SK-N-SH (cell line): ENCODE data around the gene GALNT18. TPM values are rescaled to one million over a fixed set of nuclear protein-coding genes. Genes with fewer than 3 reads are reported as not detected.

ENCODE experiments used
- CTCF ChIA-PET: fragments of 300-600, 350-600 bp; formaldehyde crosslinking; extraction: SDS; loops from one replicate; lab custom pipeline; 2021; lab: Yijun Ruan, JAX
- POLR2A ChIA-PET: fragments of 350-600 bp; sonication (Branson Sonifier 250); formaldehyde crosslinking; extraction: SDS; loops from one replicate; lab custom pipeline; 2020; ENCODE audit warnings: antibody characterized with exemption, inconsistent platforms; lab: Yijun Ruan, JAX
- DNase-seq: peaks from one replicate; pipeline ENCODE4 v3.0.0; 2012
- H2AFZ ChIP-seq: fragments of 200-600 bp; sonication (generic); 2 replicates; pipeline ENCODE4 v1.8.1; 2016; ENCODE audit warnings: antibody characterized with exemption, mild to moderate bottlenecking, low read depth
- H3F3A ChIP-seq: fragments of 200-600 bp; sonication (generic); replicated peaks from 2 replicates; pipeline ENCODE3; 2016; ENCODE audit warnings: antibody characterized with exemption, mild to moderate bottlenecking; ENCODE audit not compliant: insufficient read depth
- H3K27ac ChIP-seq, 2 experiments: fragments of 200-500 bp in 1 of 2; fragments of 200-600 bp in 1 of 2; sonication (Bioruptor generic) in 1 of 2; sonication (generic), shearing (Covaris generic) in 1 of 2; 2 replicates each; pipeline versions ENCODE4 v1.5.1 to v1.6.1; 2014 to 2016; ENCODE audit warnings: low read depth in 2 of 2, inconsistent platforms in 1 of 2, low read length in 1 of 2, mild to moderate bottlenecking in 1 of 2, mixed read lengths in 1 of 2
- H3K27me3 ChIP-seq: fragments of 200-600 bp; sonication (generic), shearing (Covaris generic); 2 replicates; pipeline ENCODE4 v1.6.1; 2016; ENCODE audit warnings: mixed run types; ENCODE audit not compliant: insufficient read depth
- H3K36me3 ChIP-seq, 2 experiments: fragments of 200-500 bp in 1 of 2; fragments of 200-600 bp in 1 of 2; sonication (Bioruptor generic) in 1 of 2; sonication (generic) in 1 of 2; replicated peaks in 1 of 2; 2 replicates each; pipeline versions ENCODE3 to v1.5.1; 2014 to 2016; ENCODE audit warnings: low read length in 1 of 2, mild to moderate bottlenecking in 1 of 2; ENCODE audit not compliant: insufficient read depth in 2 of 2, control insufficient read depth in 1 of 2
- H3K4me1 ChIP-seq, 2 experiments: fragments of 200-500 bp in 1 of 2; fragments of 200-600 bp in 1 of 2; sonication (Bioruptor generic) in 1 of 2; sonication (generic), shearing (Covaris generic) in 1 of 2; 2 replicates each; pipeline versions ENCODE4 v1.5.1 to v1.6.1; 2014 to 2016; ENCODE audit warnings: low read depth in 1 of 2, low read length in 1 of 2, mixed run types in 1 of 2; ENCODE audit not compliant: insufficient read depth in 2 of 2, control insufficient read depth in 1 of 2
- H3K4me2 ChIP-seq: fragments of 200-600 bp; sonication (generic), shearing (Covaris generic); 2 replicates; pipeline ENCODE4 v1.6.1; 2017; ENCODE audit warnings: mixed run types
- H3K4me3 ChIP-seq, 2 experiments: fragments of 200-500 bp in 1 of 2; fragments of 200-600 bp in 1 of 2; sonication (Bioruptor generic) in 1 of 2; sonication (generic), shearing (Covaris generic) in 1 of 2; 2 replicates each; pipeline versions ENCODE4 v1.5.1 to v1.8.1; 2014 to 2016; ENCODE audit warnings: low read depth in 2 of 2, inconsistent platforms in 1 of 2, low read length in 1 of 2, mild to moderate bottlenecking in 1 of 2, mixed read lengths in 1 of 2, moderate library complexity in 1 of 2
- H3K79me2 ChIP-seq: fragments of 200-600 bp; sonication (generic); 2 replicates; pipeline ENCODE4 v1.8.1; 2017; ENCODE audit warnings: mild to moderate bottlenecking; ENCODE audit not compliant: insufficient read depth
- H3K9ac ChIP-seq: fragments of 200-600 bp; sonication (generic); 2 replicates; pipeline ENCODE4 v1.6.1; 2017; ENCODE audit warnings: mixed run types
- H3K9me2 ChIP-seq: fragments of 200-600 bp; sonication (generic); 2 replicates; pipeline ENCODE4 v1.6.1; 2017; ENCODE audit warnings: mixed run types
- H3K9me3 ChIP-seq: fragments of 200-600 bp; sonication (generic); 2 replicates; pipeline ENCODE4 v1.6.1; 2017; ENCODE audit warnings: mixed run types, mild to moderate bottlenecking, moderate library complexity
- H4K20me1 ChIP-seq: fragments of 200-600 bp; sonication (generic); 2 replicates; pipeline ENCODE4 v1.6.1; 2017; ENCODE audit warnings: mild to moderate bottlenecking, mixed run types; ENCODE audit not compliant: insufficient read depth
- CHD2 ChIP-seq: fragments of 150-350 bp; IDR thresholded peaks from 2 replicates; pipeline ENCODE4 v1.6.1; 2018; ENCODE audit warnings: low read length; ENCODE audit not compliant: partially characterized antibody
- CTCF ChIP-seq: fragments of 200-600 bp; sonication (generic); IDR thresholded peaks from 2 replicates; pipeline ENCODE4 v1.6.1; 2017; ENCODE audit warnings: antibody characterized with exemption, mild to moderate bottlenecking, moderate library complexity
- ELF1 ChIP-seq: IDR thresholded peaks from 2 replicates; pipeline ENCODE4 v1.4.0; 2012
- EP300 ChIP-seq, 2 experiments: IDR thresholded peaks; 2 replicates each; pipeline versions ENCODE4 v1.4.0 to v1.6.1; 2012; ENCODE audit warnings: borderline replicate concordance in 1 of 2, low read depth in 1 of 2, low read length in 1 of 2
- FOXJ3 ChIP-seq: sonication (generic); formaldehyde crosslinking; IDR thresholded peaks from 2 replicates; pipeline ENCODE4 v1.5.1; 2020; ENCODE audit warnings: mild to moderate bottlenecking, missing genetic modification reagents
- GATA2 ChIP-seq: sonication (generic); formaldehyde crosslinking; IDR thresholded peaks from 2 replicates; pipeline ENCODE4 v1.5.0; 2020; ENCODE audit warnings: mild to moderate bottlenecking, missing genetic modification reagents
- JUND ChIP-seq: IDR thresholded peaks from 2 replicates; pipeline ENCODE4 v1.4.0; 2012
- MAX ChIP-seq: IDR thresholded peaks from 2 replicates; pipeline ENCODE4 v1.4.0; 2012; ENCODE audit warnings: low read depth
- MEF2A ChIP-seq: IDR thresholded peaks from 2 replicates; pipeline ENCODE4 v1.4.0; 2012; ENCODE audit warnings: low read depth, borderline replicate concordance
- NRF1 ChIP-seq: IDR thresholded peaks from 2 replicates; pipeline ENCODE4 v1.6.1; 2012; ENCODE audit warnings: low read depth, mild to moderate bottlenecking, low read length
- PBX3 ChIP-seq: IDR thresholded peaks from 2 replicates; pipeline ENCODE4; 2012
- POLR2AphosphoS5 ChIP-seq: IDR thresholded peaks from 2 replicates; pipeline ENCODE4 v1.6.1; 2012; ENCODE audit warnings: low read depth, low read length
- REST ChIP-seq: IDR thresholded peaks from 2 replicates; pipeline ENCODE4 v1.6.1; 2012; ENCODE audit warnings: mild to moderate bottlenecking, low read depth, low read length, moderate library complexity
- TAF1 ChIP-seq: IDR thresholded peaks from 2 replicates; pipeline ENCODE4 v1.6.1; 2012; ENCODE audit warnings: low read depth, mild to moderate bottlenecking, low read length, moderate library complexity, borderline replicate concordance
- TEAD4 ChIP-seq: IDR thresholded peaks from 2 replicates; pipeline ENCODE4 v1.4.0; 2012; ENCODE audit warnings: mild to moderate bottlenecking, borderline replicate concordance; ENCODE audit not compliant: insufficient read depth
- USF1 ChIP-seq: IDR thresholded peaks from 2 replicates; pipeline ENCODE4 v1.4.0; 2012; ENCODE audit warnings: low read depth, borderline replicate concordance
- USF2 ChIP-seq: fragments of 150-350 bp; IDR thresholded peaks from 2 replicates; pipeline ENCODE4 v1.6.1; 2017; ENCODE audit warnings: antibody characterized with exemption, low read length, low read depth, borderline replicate concordance
- WGBS: methylation state at CpG from one replicate; pipeline ENCODE4 v1.1.6; 2017; ENCODE audit warnings: low lambda C conversion rate; 5-methylcytosine and 5-hydroxymethylcytosine counted together
- polyA plus RNA-seq, 3 experiments: library from polyadenylated mRNA; depleted of rRNA; stranded (reverse); fragments of >200 nt; gene quantifications; 2 replicates each; pipeline ENCODE4 v1.2.3, GENCODE V29; 2012

The GALNT18 gene
- polyA plus RNA-seq, 1 of the 3 experiments (the other 2 are of a cell fraction) = 0.64 TPM

- Histone ChIP-seq H3K4me1 (peaks cover 0 to 5% of the 10 kb centered on the region in 2 experiments; a peak in 1 of 4 replicates), H2AFZ (no peak overlapping the region), H3F3A (no peaks in the 10 kb centered on the region), H3K27me3 (no peaks in the 10 kb centered on the region), H3K4me3 (no peak overlapping the region), H3K9me3 (no peaks in the 10 kb centered on the region), H3K79me2 (no peaks in the 10 kb centered on the region), H3K4me2 (no peak overlapping the region), H3K36me3 (no peaks in the 10 kb centered on the region), H3K9me2 (no peaks in the 10 kb centered on the region), H3K27ac (no peak overlapping the region), H3K9ac (no peak overlapping the region), H4K20me1 (no peaks in the 10 kb centered on the region)
- 63% methylated on average over 12 of the region's 12 CpGs for WGBS
- ChIA-PET POLR2A (no interaction called here), CTCF (no interaction called here)
- TF ChIP-seq USF2 (no peak), TEAD4 (no peak), MAX (no peak), NRF1 (no peak), GATA2 (no peak), JUND (no peak), REST (no peak), PBX3 (no peak), ELF1 (no peak), CHD2 (no peak), MEF2A (no peak), USF1 (no peak), CTCF (no peak), POLR2AphosphoS5 (no peak), EP300 (IDR thresholded peaks at IDR 0.05; ENCODE audit: borderline replicate concordance in 1 of 2, low read depth in 1 of 2, low read length in 1 of 2) (no peak), FOXJ3 (CRISPR knock-in tag) (no peak), TAF1 (no peak)
- no peak for DNase-seq
These were observed 272.5 kb downstream of the GALNT18 start for GRCh38 chr11:11349106-11349825.
